Measurements from ENCODE around the gene POLE. TPM values are rescaled to one million over a fixed set of nuclear protein-coding genes. Genes with fewer than 3 reads are reported as not detected.

The POLE gene
- total and polyA plus RNA-seq, 10 of the 15 experiments (the other 5 are each of a cell fraction or from before 2014, with no cell fraction given) = 2.3 to 103 (median 37.1) TPM

DNA sequence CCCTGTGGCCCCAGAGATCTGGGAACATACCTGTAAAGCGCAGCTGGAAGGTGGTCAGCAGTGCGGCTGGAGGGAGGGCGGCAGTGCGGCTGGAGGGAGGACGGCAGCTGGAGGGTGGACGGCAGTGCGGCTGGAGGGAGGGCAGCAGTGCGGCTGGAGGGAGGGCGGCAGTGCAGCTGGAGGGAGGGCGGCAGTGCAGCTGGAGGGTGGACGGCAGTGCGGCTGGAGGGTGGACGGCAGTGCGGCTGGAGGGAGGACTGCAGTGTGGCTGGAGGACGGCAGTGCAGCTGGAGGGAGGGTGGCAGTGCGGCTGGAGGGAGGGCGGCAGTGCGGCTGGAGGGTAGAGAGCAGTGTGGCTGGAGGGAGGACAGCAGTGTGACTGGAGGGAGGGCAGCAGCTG is 100.2 kb downstream of the POLE start:
- intact Hi-C loops (cut with micrococcal nuclease; ENCODE audit: unreplicated experiment) = no loop called here
- ATAC-seq = no peak

DNA sequence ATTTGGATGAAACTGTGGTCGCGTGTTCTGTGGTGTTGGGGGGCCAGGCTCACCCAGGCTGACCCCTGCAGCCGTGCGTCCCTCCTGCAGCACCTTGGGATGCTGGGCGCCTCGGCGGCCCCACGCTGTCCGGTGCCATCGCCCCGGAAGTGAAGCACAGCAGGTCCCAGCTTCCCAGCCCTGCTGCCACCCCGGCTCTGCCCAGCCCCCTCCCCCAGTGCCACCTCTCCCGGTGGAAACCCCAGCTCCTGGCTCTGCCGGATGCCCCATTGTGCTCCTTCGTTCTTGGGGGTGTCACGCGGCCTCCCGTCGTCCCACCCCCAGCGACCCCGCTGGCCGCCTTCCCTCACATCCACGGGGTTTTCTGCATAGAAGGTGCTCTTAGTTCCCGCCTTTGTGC is 102.0 kb downstream of the POLE start:
- no peak for FAIRE-seq
- CTCF ChIA-PET = no interaction called here
- H3K4me3 ChIP-seq = no peak overlapping the region

More for the DNA sequence above, 100.2 kb downstream of the POLE start:
- H3K4me3 ChIP-seq = no peak overlapping the region
- ChIA-PET RAD21 (ENCODE audit: unreplicated experiment) (no interaction called here), SMC1A (ENCODE audit: uncharacterized antibody, unreplicated experiment) (no interaction called here), POLR2A (no interaction called here), CTCF (no interaction called here)
- peak; percentile 26; the same call in 1 of the 2 replicates for TF ChIP-seq POLR2A (IDR thresholded peaks at IDR 0.05; ENCODE audit: low read depth, low read length)
- TF ChIP-seq, protein P1, sequence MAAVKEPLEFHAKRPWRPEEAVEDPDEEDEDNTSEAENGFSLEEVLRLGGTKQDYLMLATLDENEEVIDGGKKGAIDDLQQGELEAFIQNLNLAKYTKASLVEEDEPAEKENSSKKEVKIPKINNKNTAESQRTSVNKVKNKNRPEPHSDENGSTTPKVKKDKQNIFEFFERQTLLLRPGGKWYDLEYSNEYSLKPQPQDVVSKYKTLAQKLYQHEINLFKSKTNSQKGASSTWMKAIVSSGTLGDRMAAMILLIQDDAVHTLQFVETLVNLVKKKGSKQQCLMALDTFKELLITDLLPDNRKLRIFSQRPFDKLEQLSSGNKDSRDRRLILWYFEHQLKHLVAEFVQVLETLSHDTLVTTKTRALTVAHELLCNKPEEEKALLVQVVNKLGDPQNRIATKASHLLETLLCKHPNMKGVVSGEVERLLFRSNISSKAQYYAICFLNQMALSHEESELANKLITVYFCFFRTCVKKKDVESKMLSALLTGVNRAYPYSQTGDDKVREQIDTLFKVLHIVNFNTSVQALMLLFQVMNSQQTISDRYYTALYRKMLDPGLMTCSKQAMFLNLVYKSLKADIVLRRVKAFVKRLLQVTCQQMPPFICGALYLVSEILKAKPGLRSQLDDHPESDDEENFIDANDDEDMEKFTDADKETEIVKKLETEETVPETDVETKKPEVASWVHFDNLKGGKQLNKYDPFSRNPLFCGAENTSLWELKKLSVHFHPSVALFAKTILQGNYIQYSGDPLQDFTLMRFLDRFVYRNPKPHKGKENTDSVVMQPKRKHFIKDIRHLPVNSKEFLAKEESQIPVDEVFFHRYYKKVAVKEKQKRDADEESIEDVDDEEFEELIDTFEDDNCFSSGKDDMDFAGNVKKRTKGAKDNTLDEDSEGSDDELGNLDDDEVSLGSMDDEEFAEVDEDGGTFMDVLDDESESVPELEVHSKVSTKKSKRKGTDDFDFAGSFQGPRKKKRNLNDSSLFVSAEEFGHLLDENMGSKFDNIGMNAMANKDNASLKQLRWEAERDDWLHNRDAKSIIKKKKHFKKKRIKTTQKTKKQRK (IDR thresholded peaks at IDR 0.05; ENCODE audit: low read depth, low read length) = no peak
- H3K4me1 ChIP-seq (ENCODE audit: control insufficient read depth, insufficient read depth, low read length) = no peaks in the 10 kb centered on the region
- H3K27me3 ChIP-seq (replicated peaks in 1 of 2; ENCODE audit: control insufficient read depth in 2 of 2, insufficient read depth in 2 of 2, low read length in 1 of 2) = no peaks in the 10 kb centered on the region
- in situ Hi-C loops (cut with MboI) = no loop called here
- FAIRE-seq (no peak), DNase-seq (ENCODE audit: low read depth, low spot score) (no peak)
- no peaks in the 10 kb centered on the region for H3K79me2 ChIP-seq (ENCODE audit: control insufficient read depth, insufficient read depth, low read length)
- no peak overlapping the region for H3K9ac ChIP-seq (ENCODE audit: control insufficient read depth, insufficient read depth, low read length)
- no peak overlapping the region for H3K4me2 ChIP-seq (ENCODE audit: control insufficient read depth, insufficient read depth)
- WGBS (ENCODE audit: insufficient coverage, insufficient replicate concordance, low lambda C conversion rate, missing lambda C conversion rate) = 85% methylated on average over 18 of the region's 18 CpGs
- no peaks in the 10 kb centered on the region for H3K9me3 ChIP-seq (replicated peaks; ENCODE audit: control insufficient read depth, insufficient read depth, low read length)
- no TSS peak for BruUV-seq (replicated peaks)
- no peak overlapping the region for H3K27ac ChIP-seq (ENCODE audit: control insufficient read depth, insufficient read depth)
- H4K20me1 ChIP-seq (ENCODE audit: control insufficient read depth, insufficient read depth) = no peaks in the 10 kb centered on the region
- no peak overlapping the region for H2AFZ ChIP-seq (ENCODE audit: control insufficient read depth, low read depth, low read length)
- H3K36me3 ChIP-seq (ENCODE audit: control insufficient read depth in 2 of 2, insufficient read depth in 2 of 2, low read length in 1 of 2) = no peaks in the 10 kb centered on the region

More for the DNA sequence above, 102.0 kb downstream of the POLE start:
- Histone ChIP-seq H3K4me1 (ENCODE audit: control insufficient read depth, insufficient read depth, low read length) (no peaks in the 10 kb centered on the region), H3K9me3 (replicated peaks; ENCODE audit: control insufficient read depth, insufficient read depth, low read length) (no peaks in the 10 kb centered on the region), H4K20me1 (ENCODE audit: control insufficient read depth, insufficient read depth) (no peaks in the 10 kb centered on the region), H2AFZ (ENCODE audit: control insufficient read depth, low read depth, low read length) (no peak overlapping the region), H3K4me2 (ENCODE audit: control insufficient read depth, insufficient read depth) (no peak overlapping the region), H3K27ac (ENCODE audit: control insufficient read depth, insufficient read depth) (no peak overlapping the region), H3K79me2 (ENCODE audit: control insufficient read depth, insufficient read depth, low read length) (no peaks in the 10 kb centered on the region), H3K36me3 (ENCODE audit: control insufficient read depth in 2 of 2, insufficient read depth in 2 of 2, low read length in 1 of 2) (no peaks in the 10 kb centered on the region), H3K27me3 (replicated peaks in 1 of 2; ENCODE audit: control insufficient read depth in 2 of 2, insufficient read depth in 2 of 2, low read length in 1 of 2) (no peaks in the 10 kb centered on the region), H3K9ac (ENCODE audit: control insufficient read depth, insufficient read depth, low read length) (no peak overlapping the region)
- intact Hi-C loops (cut with micrococcal nuclease; ENCODE audit: unreplicated experiment) = no loop called here
- ATAC-seq = no peak
- SMC1A ChIA-PET (ENCODE audit: uncharacterized antibody, unreplicated experiment) = no interaction called here
- WGBS (ENCODE audit: insufficient coverage, insufficient replicate concordance, low lambda C conversion rate, missing lambda C conversion rate) = 94% methylated on average over 24 of the region's 24 CpGs
- POLR2A ChIA-PET = no interaction called here
- no peak for DNase-seq (ENCODE audit: low read depth, low spot score)
- RAD21 ChIA-PET (ENCODE audit: unreplicated experiment) = no interaction called here
- in situ Hi-C loops (cut with MboI) = no loop called here
- BruUV-seq (replicated peaks) = no TSS peak
- no peak for TF ChIP-seq TBL1XR1 (IDR thresholded peaks at IDR 0.05; ENCODE audit: low read depth, low read length)
- no peak for TF ChIP-seq IKZF2 (IDR thresholded peaks at IDR 0.05)
- TF ChIP-seq POLR2A (IDR thresholded peaks at IDR 0.05; ENCODE audit: low read depth, low read length) = peak; percentile 7; the same call in 1 of the 2 replicates
- no peak for TF ChIP-seq NFYA (IDR thresholded peaks at IDR 0.05; ENCODE audit: borderline replicate concordance, low read depth, low read length)

Measured in GM12878 (cell line).